K562 (cell line): ENCODE measurements around the gene H2AZ2. TPM values are rescaled to one million over a fixed set of nuclear protein-coding genes. Genes with fewer than 3 reads are reported as not detected.

Source experiments
- AFF1 ChIP-seq, 2 experiments: fragments of 450-650 bp; IDR thresholded peaks; 2 replicates each; pipeline ENCODE4 v1.6.1; 2018; ENCODE audit warnings: mild to moderate bottlenecking in 2 of 2, low read depth in 1 of 2; ENCODE audit not compliant: partially characterized antibody in 2 of 2
- DPF2 ChIP-seq: fragments of 450-650 bp; IDR thresholded peaks from 2 replicates; pipeline ENCODE4 v1.6.1; 2016
- HES1 ChIP-seq: fragments of 450-650 bp; IDR thresholded peaks from 2 replicates; pipeline ENCODE4 v1.6.1; 2016; ENCODE audit warnings: low read depth, mild to moderate bottlenecking, moderate library complexity
- KDM5B ChIP-seq: fragments of 200-600 bp; sonication (generic); IDR thresholded peaks from 2 replicates; pipeline ENCODE4 v1.6.1; 2012; ENCODE audit warnings: low read depth, mild to moderate bottlenecking, moderate library complexity, low read length, control low read depth, inconsistent platforms; ENCODE audit not compliant: insufficient replicate concordance
- MYNN ChIP-seq, 2 experiments: sonication (generic); formaldehyde crosslinking in 1 of 2; IDR thresholded peaks; 2 replicates each; pipeline versions ENCODE4 v1.5.0 to v1.6.1; 2016 to 2020; ENCODE audit warnings: antibody characterized with exemption in 1 of 2, missing genetic modification reagents in 1 of 2
- NCOR1 ChIP-seq: fragments of 450-650 bp; IDR thresholded peaks from 2 replicates; pipeline ENCODE4 v1.6.1; 2016; ENCODE audit warnings: mild to moderate bottlenecking, moderate library complexity
- NR2C1 ChIP-seq, 2 experiments: fragments of 450-650 bp; IDR thresholded peaks; 2 replicates each; pipeline ENCODE4 v1.6.1; 2017; ENCODE audit warnings: mild to moderate bottlenecking in 2 of 2, antibody characterized with exemption in 1 of 2, inconsistent platforms in 1 of 2, missing compliant biosample characterization in 1 of 2, missing genetic modification characterization in 1 of 2
- SFPQ ChIP-seq: fragments of 200-400 bp; formaldehyde crosslinking; IDR thresholded peaks from 2 replicates; pipeline ENCODE4 v1.6.1; 2017; ENCODE audit warnings: mild to moderate bottlenecking, low read depth, low read length, moderate library complexity
- SMARCA4 ChIP-seq: fragments of 450-650 bp; IDR thresholded peaks from 2 replicates; pipeline ENCODE4 v1.6.1; 2016
- TFAP4 ChIP-seq: sonication (generic); formaldehyde crosslinking; IDR thresholded peaks from 2 replicates; pipeline ENCODE4 v1.8.0; 2022; ENCODE audit warnings: missing genetic modification reagents, mild to moderate bottlenecking, moderate library complexity, borderline replicate concordance
- THRB ChIP-seq: fragments of 450-650 bp; formaldehyde crosslinking; conservative IDR thresholded peaks from 2 replicates; pipeline ENCODE4 v1.4.0; 2022; ENCODE audit warnings: mild to moderate bottlenecking, missing genetic modification characterization
- ZBTB12 ChIP-seq: fragments of 250-450 bp; sonication (Bioruptor Pico); IDR thresholded peaks from 2 replicates; pipeline ENCODE4 v1.4.0; 2020
- ZNF347 ChIP-seq: fragments of 450-650 bp; formaldehyde crosslinking; IDR thresholded peaks from 2 replicates; pipeline ENCODE4 v1.4.0; 2020; ENCODE audit warnings: low read depth, mild to moderate bottlenecking, moderate library complexity
- polyA plus RNA-seq, 8 experiments: library from polyadenylated mRNA; depleted of rRNA in 4 of 8; stranded (reverse) in 5 of 8; unstranded in 3 of 8; fragments of >200 nt; fragmentation: Nextera tagmentation in 2 of 8; fragmentation: Illumina TruSeq in 1 of 8; extraction: Ambion mirVana in 2 of 8; extraction: Trizol in 1 of 8; gene quantifications; 2 replicates each; pipeline versions ENCODE4 v1.2.1 to v1.2.3, GENCODE V29; 2011 to 2014; ENCODE audit warnings: inconsistent platforms in 1 of 8, missing spikeins in 1 of 8
- total RNA-seq, 7 experiments: library from RNA; depleted of rRNA in 6 of 7; stranded (reverse); fragments of >200 nt in 6 of 7; fragmentation: Illumina TruSeq in 2 of 7; extraction: Trizol in 2 of 7; gene quantifications; 2 replicates each; pipeline versions ENCODE4 v1.2.1 to v1.2.3, GENCODE V29; 2011 to 2021; ENCODE audit warnings: low replicate concordance in 1 of 7

The H2AZ2 gene
- total and polyA plus RNA-seq, 9 of the 15 experiments (the other 6 are each of a cell fraction or from before 2014, with no cell fraction given), result 105 to 382 (median 286) TPM

- TF ChIP-seq SFPQ (0 out of 2 replicates have a peak, but pooled peaks have one; percentile 21), ZBTB12 (CRISPR knock-in tag) (0 out of 2 replicates have a peak, but pooled peaks have one; percentile 18), HES1 (0 out of 2 replicates have a peak, but pooled peaks have one; percentile 5), ZNF347 (CRISPR knock-in tag) (no peak), NR2C1 (IDR thresholded peaks at IDR 0.05) (no peak), NR2C1 (tag; IDR thresholded peaks at IDR 0.05) (no peak), THRB (CRISPR knock-in tag) (peak; percentile 2; the same call in 1 of the 2 replicates), KDM5B (peak; percentile 56), AFF1 (IDR thresholded peaks at IDR 0.05; ENCODE audit: low read depth in 1 of 2, partially characterized antibody in 2 of 2) (peak in 1 of 2 experiments; percentile 56), DPF2 (0 out of 2 replicates have a peak, but pooled peaks have one; percentile 14), NCOR1 (peak; percentile 15), SMARCA4 (no peak), MYNN (IDR thresholded peaks at IDR 0.05) (0 out of 2 replicates have a peak, but pooled peaks have one; percentile 38), MYNN (CRISPR knock-in tag; IDR thresholded peaks at IDR 0.05) (no peak), TFAP4 (peak; percentile 80)
Measured at GRCh38 chr7:44797329-44798258, 50.3 kb downstream of the H2AZ2 start (continued).
